Skeletal muscle satellite cell (primary cell): ENCODE results near the gene LHX4.

Experiments used
- H3K27me3 ChIP-seq: 2 replicates; pipeline ENCODE4 v1.7.0; 2013; ENCODE audit warnings: low read length; ENCODE audit not compliant: control insufficient read depth, insufficient read depth
- H3K36me3 ChIP-seq: 2 replicates; pipeline ENCODE4 v1.7.0; 2013; ENCODE audit warnings: mild to moderate bottlenecking, control low read depth, low read length; ENCODE audit not compliant: insufficient read depth
- H3K4me1 ChIP-seq: 2 replicates; pipeline ENCODE4 v1.7.0; 2013; ENCODE audit warnings: low read length; ENCODE audit not compliant: control insufficient read depth, insufficient read depth
- H3K4me2 ChIP-seq: 2 replicates; pipeline ENCODE4 v1.7.0; 2013; ENCODE audit warnings: mild to moderate bottlenecking, low read length
- H3K4me3 ChIP-seq: 2 replicates; pipeline ENCODE4 v1.7.0; 2013; ENCODE audit warnings: low read length
- H3K9ac ChIP-seq: 2 replicates; pipeline ENCODE4 v1.7.0; 2013; ENCODE audit warnings: mild to moderate bottlenecking, low read depth, low read length, moderate library complexity
- H3K9me3 ChIP-seq: replicated peaks from 2 replicates; pipeline ENCODE4 v1.7.0; 2013; ENCODE audit warnings: mild to moderate bottlenecking, control low read depth, low read length

The LHX4 gene

GRCh38 chr1:180274221-180274620 lies 44.2 kb downstream of the LHX4 start:
- Histone ChIP-seq H3K9ac (no peak overlapping the region), H3K27me3 (no peaks in the 10 kb centered on the region), H3K4me3 (no peak overlapping the region), H3K36me3 (peaks cover 15% of the 10 kb centered on the region), H3K4me1 (peaks cover 10% of the 10 kb centered on the region), H3K9me3 (no peaks in the 10 kb centered on the region), H3K4me2 (no peak overlapping the region)

- no peak overlapping the region for H3K4me2 ChIP-seq
- H3K9me3 ChIP-seq, result no peaks in the 10 kb centered on the region
- H3K4me1 ChIP-seq, result peaks cover 8% of the 10 kb centered on the region
- H3K36me3 ChIP-seq, result peaks cover 15% of the 10 kb centered on the region
- H3K27me3 ChIP-seq, result no peaks in the 10 kb centered on the region
- no peak overlapping the region for H3K9ac ChIP-seq
- no peak overlapping the region for H3K4me3 ChIP-seq
Measured at GRCh38 chr1:180275726-180276125, 45.7 kb downstream of the LHX4 start.

- H3K27me3 ChIP-seq, result no peaks in the 10 kb centered on the region
- H3K9me3 ChIP-seq, result no peaks in the 10 kb centered on the region
- H3K36me3 ChIP-seq, result peaks cover 21% of the 10 kb centered on the region
- H3K4me1 ChIP-seq, result no peaks in the 10 kb centered on the region
- H3K4me3 ChIP-seq, result no peak overlapping the region
- H3K4me2 ChIP-seq, result no peak overlapping the region
- H3K9ac ChIP-seq, result no peak overlapping the region
Measured at GRCh38 chr1:180277476-180278193, 47.6 kb downstream of the LHX4 start.

- Histone ChIP-seq H3K9me3 (no peaks in the 10 kb centered on the region), H3K4me3 (no peak overlapping the region), H3K27me3 (no peaks in the 10 kb centered on the region), H3K4me2 (no peak overlapping the region), H3K4me1 (no peaks in the 10 kb centered on the region), H3K36me3 (peaks cover 21% of the 10 kb centered on the region), H3K9ac (no peak overlapping the region)
Measured at GRCh38 chr1:180278194-180278515, 48.1 kb downstream of the LHX4 start.

GRCh38 chr1:180278596-180279395 lies 48.7 kb downstream of the LHX4 start:
- H3K36me3 ChIP-seq, result peaks cover 17% of the 10 kb centered on the region
- H3K4me3 ChIP-seq, result no peak overlapping the region
- no peaks in the 10 kb centered on the region for H3K4me1 ChIP-seq
- no peaks in the 10 kb centered on the region for H3K9me3 ChIP-seq
- H3K4me2 ChIP-seq, result no peak overlapping the region
- H3K9ac ChIP-seq, result no peak overlapping the region
- no peaks in the 10 kb centered on the region for H3K27me3 ChIP-seq

GRCh38 chr1:180279651-180280050 lies 49.6 kb downstream of the LHX4 start:
- Histone ChIP-seq H3K36me3 (peaks cover 10% of the 10 kb centered on the region), H3K4me3 (no peak overlapping the region), H3K27me3 (no peaks in the 10 kb centered on the region), H3K9ac (no peak overlapping the region), H3K9me3 (no peaks in the 10 kb centered on the region), H3K4me2 (no peak overlapping the region), H3K4me1 (no peaks in the 10 kb centered on the region)

GRCh38 chr1:180280617-180281016 lies 50.6 kb downstream of the LHX4 start:
- Histone ChIP-seq H3K9ac (no peak overlapping the region), H3K36me3 (peaks cover 6% of the 10 kb centered on the region)

GRCh38 chr1:180281490-180281889 lies 51.4 kb downstream of the LHX4 start:
- H3K4me3 ChIP-seq, result no peak overlapping the region
- H3K4me1 ChIP-seq, result no peaks in the 10 kb centered on the region
- no peak overlapping the region for H3K9ac ChIP-seq
- H3K36me3 ChIP-seq, result peaks cover 6% of the 10 kb centered on the region
- H3K9me3 ChIP-seq, result no peaks in the 10 kb centered on the region
- no peaks in the 10 kb centered on the region for H3K27me3 ChIP-seq
- H3K4me2 ChIP-seq, result no peak overlapping the region

More at GRCh38 chr1:180280617-180281016, 50.6 kb downstream of the LHX4 start:
- no peak overlapping the region for H3K4me3 ChIP-seq
- no peaks in the 10 kb centered on the region for H3K27me3 ChIP-seq
- H3K4me2 ChIP-seq, result no peak overlapping the region
- no peaks in the 10 kb centered on the region for H3K4me1 ChIP-seq
- H3K9me3 ChIP-seq, result no peaks in the 10 kb centered on the region

- H3K9ac ChIP-seq, result no peak overlapping the region
- H3K9me3 ChIP-seq, result no peaks in the 10 kb centered on the region
- H3K4me3 ChIP-seq, result no peak overlapping the region
- no peaks in the 10 kb centered on the region for H3K4me1 ChIP-seq
- peaks cover 6% of the 10 kb centered on the region for H3K36me3 ChIP-seq
- no peak overlapping the region for H3K4me2 ChIP-seq
- H3K27me3 ChIP-seq, result no peaks in the 10 kb centered on the region
Measured at GRCh38 chr1:180282401-180283044, 52.5 kb downstream of the LHX4 start.

GRCh38 chr1:180283098-180283497 lies 53.0 kb downstream of the LHX4 start:
- H3K9ac ChIP-seq, result no peak overlapping the region
- H3K4me2 ChIP-seq, result no peak overlapping the region
- no peak overlapping the region for H3K4me3 ChIP-seq
- H3K27me3 ChIP-seq, result no peaks in the 10 kb centered on the region
- peaks cover 6% of the 10 kb centered on the region for H3K36me3 ChIP-seq
- no peaks in the 10 kb centered on the region for H3K4me1 ChIP-seq
- H3K9me3 ChIP-seq, result no peaks in the 10 kb centered on the region

GRCh38 chr1:180286417-180286816 lies 56.4 kb downstream of the LHX4 start:
- Histone ChIP-seq H3K4me3 (no peak overlapping the region), H3K36me3 (peaks cover under 1% of the 10 kb centered on the region), H3K4me1 (no peaks in the 10 kb centered on the region), H3K9me3 (no peaks in the 10 kb centered on the region), H3K9ac (no peak overlapping the region), H3K27me3 (no peaks in the 10 kb centered on the region), H3K4me2 (no peak overlapping the region)
